Activated CD4-positive, alpha-beta T cell treated with anti-CD3 and anti-CD28 coated beads, Interleukin-2, amount 50 U/mL, for 48 hours (primary cell): ENCODE results near the gene IL24.
"Not testable (repeated sequence)": the region's sequence is repeated elsewhere in the genome, so short reads cannot be mapped to it uniquely, and the experiment has no call there.

Source experiments
- DNase-seq, 2 experiments: peaks; one replicate each; pipeline ENCODE4 v3.0.0-alpha.2; 2020

The IL24 gene, protein sequence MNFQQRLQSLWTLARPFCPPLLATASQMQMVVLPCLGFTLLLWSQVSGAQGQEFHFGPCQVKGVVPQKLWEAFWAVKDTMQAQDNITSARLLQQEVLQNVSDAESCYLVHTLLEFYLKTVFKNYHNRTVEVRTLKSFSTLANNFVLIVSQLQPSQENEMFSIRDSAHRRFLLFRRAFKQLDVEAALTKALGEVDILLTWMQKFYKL

DNA sequence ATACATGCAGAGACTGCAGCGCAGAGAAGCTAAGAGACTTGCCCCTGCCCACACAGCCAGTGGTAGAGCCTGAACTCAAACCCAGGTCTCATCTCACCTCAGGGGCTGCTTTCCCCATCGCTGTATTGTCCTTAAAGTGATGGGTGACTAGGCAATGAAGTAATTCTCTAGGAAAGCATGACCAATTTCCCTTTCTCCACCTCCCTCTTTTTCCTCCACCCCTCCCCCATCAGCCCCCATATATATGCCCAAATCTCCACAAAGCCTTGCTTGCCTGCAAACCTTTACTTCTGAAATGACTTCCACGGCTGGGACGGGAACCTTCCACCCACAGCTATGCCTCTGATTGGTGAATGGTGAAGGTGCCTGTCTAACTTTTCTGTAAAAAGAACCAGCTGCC lies at the start of gene IL24:
TSS of gene IL24 (plus strand) at position 269 of the 400 bp plus-strand sequence. CDS start 390 bp downstream, outside the sequence.
- DNase-seq: peak; percentile 76 to 84

DNA sequence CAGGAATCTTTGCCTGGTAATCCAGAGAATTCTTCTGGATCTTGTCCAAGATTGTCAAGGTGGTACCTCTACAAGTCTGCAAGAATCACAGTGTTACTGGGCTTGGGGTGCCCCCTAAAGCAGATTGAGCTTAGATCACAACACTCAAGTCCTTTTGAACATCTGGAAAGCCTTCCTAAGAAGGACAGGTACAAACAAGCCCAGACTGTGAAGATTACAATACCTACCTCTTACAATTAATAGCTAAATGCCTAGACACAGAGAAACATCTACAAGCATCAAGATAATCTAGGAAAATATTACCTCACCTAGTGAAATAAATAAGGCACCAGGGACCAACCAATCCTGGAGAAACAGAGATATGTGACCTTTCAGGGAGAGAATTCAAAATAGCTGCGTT lies 49.3 kb upstream of the IL24 start:
- no peak for DNase-seq

GRCh38 chr1:206850401-206850800 lies 46.8 kb upstream of the IL24 start:
- DNase-seq: no peak

DNA sequence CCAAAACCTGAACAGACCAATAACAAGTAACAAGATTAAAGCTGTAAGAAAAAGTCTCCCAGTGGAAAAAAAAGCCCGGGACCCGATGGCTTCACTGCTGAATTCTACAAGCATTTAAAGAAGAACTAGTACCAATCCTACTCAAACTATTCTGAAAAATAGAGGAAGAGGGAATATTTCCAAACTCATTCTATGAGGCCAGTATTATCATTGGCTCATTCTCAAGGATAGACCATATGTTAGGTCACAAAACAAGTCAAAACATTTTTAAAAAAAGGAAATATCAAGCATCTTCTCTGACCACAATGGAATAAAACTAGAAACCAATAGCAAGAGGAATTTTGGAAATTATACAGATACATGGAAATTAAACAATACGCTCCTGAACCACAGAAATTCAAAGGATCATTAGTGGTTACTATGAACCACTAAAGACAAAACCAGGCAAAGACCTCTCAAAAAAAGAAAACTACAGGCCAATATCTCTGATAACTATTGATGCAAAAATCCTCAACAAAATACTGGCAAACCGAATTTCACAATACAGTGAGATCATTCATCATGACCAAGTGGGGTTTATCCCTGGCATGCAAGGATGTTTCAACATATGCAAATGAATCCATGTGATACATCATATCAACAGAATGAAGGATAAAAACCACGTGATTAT lies 45.8 kb upstream of the IL24 start:
- no peak for DNase-seq

GRCh38 chr1:206852662-206853061 lies 44.6 kb upstream of the IL24 start:
- not testable (repeated sequence) for DNase-seq

- DNase-seq: not testable (repeated sequence)
Observed at GRCh38 chr1:206853696-206854095, 43.5 kb upstream of the IL24 start.

DNA sequence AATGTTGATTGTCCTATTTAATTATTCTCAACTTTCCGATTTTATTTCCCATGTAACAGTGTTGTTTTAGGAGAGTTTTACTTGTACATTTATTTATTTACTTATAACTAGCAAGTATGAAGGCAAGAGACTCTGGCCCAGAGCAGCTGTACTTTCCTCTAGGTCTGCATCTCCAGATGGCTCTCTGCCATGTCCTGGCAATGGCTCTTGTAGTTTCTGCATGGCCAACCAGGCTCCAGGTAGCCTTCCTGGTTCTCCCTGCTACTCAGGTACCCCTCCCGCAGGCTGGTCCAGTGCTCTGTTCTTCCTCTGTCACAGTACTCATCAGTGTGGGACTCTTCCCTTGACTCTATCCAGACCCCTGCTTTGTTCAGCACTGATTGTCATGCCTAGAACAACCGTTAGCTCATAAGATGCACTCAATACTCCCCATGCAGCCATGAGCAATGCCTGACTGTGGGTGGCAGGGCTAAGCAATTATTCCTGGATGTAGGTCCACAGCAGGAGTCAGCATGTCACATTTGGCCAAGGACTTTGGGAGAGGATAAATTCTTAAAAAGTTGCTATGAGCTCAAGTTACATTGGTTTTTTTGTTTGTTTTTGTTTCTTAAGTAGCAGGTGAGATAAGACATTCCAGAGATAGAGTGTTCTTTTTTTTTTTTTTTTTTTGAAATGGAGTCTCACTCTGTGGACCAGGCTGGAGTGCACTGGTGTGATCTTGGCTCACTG lies 42.7 kb upstream of the IL24 start:
- DNase-seq: no peak

GRCh38 chr1:206855859-206856258 lies 41.4 kb upstream of the IL24 start:
- no peak for DNase-seq

- DNase-seq: peak in 1 of 2 experiments; percentile 21
Observed at GRCh38 chr1:206856674-206857464, 40.4 kb upstream of the IL24 start.

GRCh38 chr1:206859082-206859521 lies 38.1 kb upstream of the IL24 start:
- no peak for DNase-seq

- no peak for DNase-seq
Observed at GRCh38 chr1:206860165-206860564, 37.1 kb upstream of the IL24 start.

DNA sequence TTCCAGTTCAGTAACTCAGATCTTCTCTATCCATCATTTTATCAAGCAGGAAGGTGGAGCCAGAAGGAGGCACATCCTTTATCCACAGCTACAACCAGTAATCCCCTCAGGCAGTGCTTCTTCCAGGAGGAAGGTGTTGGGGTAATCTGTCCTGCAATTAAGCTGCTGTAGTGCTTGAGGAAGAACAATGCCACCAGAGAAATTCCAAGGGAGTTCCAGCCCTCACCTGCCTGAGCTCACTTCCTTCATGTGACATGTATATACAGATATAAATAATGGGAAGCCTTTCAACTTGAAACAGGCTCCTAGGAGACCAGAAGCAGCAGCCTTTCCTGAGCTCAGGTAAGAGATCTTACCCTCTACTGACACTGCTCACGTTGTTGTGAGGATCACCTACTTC lies 34.0 kb upstream of the IL24 start:
- DNase-seq: no peak

DNA sequence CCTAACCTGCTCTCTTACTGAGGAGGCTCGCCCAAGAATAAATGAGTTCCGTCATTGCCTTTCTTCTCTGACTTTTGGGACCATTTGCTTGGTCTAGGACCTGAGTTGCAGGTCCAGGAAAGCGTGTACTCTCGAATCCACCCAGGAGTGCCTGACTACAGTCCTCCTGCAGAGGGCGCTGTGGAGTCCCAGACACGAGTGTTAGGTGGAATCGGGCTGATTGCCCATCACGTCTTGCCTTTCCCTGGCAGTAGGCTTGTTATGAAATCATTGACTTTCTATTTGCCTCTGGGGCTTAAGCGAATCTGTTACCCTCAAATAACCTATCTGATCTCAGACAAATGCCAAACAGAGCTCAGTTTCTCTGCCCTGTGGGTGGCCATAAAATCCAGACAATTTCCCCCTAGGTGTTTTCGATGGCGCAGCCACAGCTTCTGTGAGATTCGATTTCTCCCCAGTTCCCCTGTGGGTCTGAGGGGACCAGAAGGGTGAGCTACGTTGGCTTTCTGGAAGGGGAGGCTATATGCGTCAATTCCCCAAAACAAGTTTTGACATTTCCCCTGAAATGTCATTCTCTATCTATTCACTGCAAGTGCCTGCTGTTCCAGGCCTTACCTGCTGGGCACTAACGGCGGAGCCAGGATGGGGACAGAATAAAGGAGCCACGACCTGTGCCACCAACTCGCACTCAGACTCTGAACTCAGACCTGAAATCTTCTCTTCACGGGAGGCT lies 32.1 kb upstream of the IL24 start, which contains the start of gene IL20:
TSS of gene IL20 (plus strand) at position 685 of the 733 bp plus-strand sequence. CDS start 230 bp downstream, outside the sequence.
- DNase-seq: peak; percentile 96

DNA sequence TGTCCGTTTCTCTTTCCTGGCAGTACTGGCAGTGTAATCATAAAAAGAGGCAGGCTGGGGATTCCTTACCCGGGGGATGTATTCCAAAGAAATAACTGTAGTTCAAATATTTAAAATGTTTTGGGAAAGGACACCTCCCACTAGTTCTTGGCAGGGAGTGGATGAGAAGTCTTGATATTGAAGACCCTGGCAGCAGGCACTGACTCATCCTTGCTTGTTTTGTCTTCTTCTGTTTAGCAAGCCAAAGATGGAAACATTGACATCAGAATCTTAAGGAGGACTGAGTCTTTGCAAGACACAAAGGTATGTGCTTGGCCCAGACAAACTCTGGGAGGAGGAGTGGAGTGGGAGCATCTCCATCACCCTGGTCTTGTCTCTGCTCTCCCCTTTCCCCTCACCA lies 31.2 kb upstream of the IL24 start:
- no peak for DNase-seq

- DNase-seq: no peak
Observed at GRCh38 chr1:206867239-206867638, 30.0 kb upstream of the IL24 start.

GRCh38 chr1:206867716-206868115 lies 29.5 kb upstream of the IL24 start:
- DNase-seq: no peak

DNA sequence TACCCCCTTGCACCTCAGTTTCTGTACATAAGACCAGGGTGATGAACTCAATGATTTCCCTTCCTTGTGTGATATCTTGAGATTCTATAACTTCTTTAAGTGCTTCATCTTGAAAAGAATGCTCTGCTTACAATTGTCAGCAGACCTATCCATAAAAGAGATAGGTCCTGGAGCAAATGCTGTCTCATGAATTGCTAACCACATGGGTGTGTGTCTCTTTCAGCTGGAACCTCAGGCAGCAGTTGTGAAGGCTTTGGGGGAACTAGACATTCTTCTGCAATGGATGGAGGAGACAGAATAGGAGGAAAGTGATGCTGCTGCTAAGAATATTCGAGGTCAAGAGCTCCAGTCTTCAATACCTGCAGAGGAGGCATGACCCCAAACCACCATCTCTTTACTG lies 29.0 kb upstream of the IL24 start:
- DNase-seq: no peak

DNA sequence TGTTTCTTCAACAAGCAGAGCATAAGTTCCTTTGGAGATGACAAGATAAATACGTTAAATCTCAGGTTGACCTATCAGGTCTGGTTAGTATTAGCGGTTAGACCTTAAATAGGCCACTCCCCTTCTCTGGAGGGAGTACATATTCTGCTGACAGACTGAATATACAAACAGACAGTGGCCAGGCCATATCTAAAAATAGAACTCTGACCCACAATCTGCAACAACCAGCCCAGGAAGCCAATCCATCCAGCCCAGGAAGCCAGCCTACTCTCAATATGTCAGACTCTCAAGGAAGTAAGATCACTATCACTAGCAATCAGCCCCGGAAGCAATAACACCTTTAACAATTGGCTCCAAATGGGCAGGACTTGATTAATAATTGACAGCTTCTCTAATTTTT lies 25.1 kb upstream of the IL24 start:
- DNase-seq: no peak

GRCh38 chr1:206873603-206874188 lies 23.5 kb upstream of the IL24 start:
- no peak for DNase-seq

GRCh38 chr1:206875752-206876377 lies 21.4 kb upstream of the IL24 start:
- DNase-seq: no peak

DNA sequence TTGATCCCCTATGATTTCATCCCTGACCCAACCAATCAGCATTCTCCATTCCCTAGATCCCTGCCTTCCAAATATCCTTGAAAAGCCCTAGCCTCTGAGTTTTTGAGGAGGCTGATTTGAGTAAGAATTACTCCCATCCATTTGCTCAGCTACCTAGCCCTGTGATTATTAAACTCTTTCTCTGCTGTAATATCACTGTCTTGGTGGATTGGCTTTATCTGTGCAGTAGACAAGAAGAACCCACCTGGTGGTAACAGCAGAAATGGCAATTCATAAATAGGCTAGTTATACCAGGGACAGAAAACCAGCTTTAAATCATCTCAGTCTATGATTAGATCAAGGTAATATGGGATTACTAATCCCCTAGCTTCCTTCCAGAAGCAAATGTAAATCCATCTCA lies 18.8 kb upstream of the IL24 start:
- no peak for DNase-seq
